GM19099 (cell line): ENCODE results near the gene ATF7IP2.

Source experiments
- POLR2A ChIP-seq: IDR thresholded peaks from 3 replicates; pipeline ENCODE4 v1.6.1; 2011; ENCODE audit warnings: low read depth; ENCODE audit not compliant: insufficient read length; ENCODE audit errors: extremely low read depth

ATF7IP2 gene

GRCh38 chr16:10519929-10520868 lies 134.3 kb downstream of the ATF7IP2 start:
- TF ChIP-seq POLR2A: no peak

GRCh38 chr16:10520869-10521578 lies 135.2 kb downstream of the ATF7IP2 start:
- TF ChIP-seq POLR2A: no peak

- TF ChIP-seq POLR2A: no peak
Measured at GRCh38 chr16:10521681-10522274, 135.9 kb downstream of the ATF7IP2 start.

GRCh38 chr16:10522966-10523365 lies 137.1 kb downstream of the ATF7IP2 start:
- no peak for TF ChIP-seq POLR2A

GRCh38 chr16:10525214-10525825 lies 139.5 kb downstream of the ATF7IP2 start:
- TF ChIP-seq POLR2A: no peak

GRCh38 chr16:10526962-10527361 lies 141.1 kb downstream of the ATF7IP2 start:
- no peak for TF ChIP-seq POLR2A

- no peak for TF ChIP-seq POLR2A
Measured at GRCh38 chr16:10528635-10529034, 142.8 kb downstream of the ATF7IP2 start.

- no peak for TF ChIP-seq POLR2A
Measured at GRCh38 chr16:10529895-10530669, 144.2 kb downstream of the ATF7IP2 start.

- no peak for TF ChIP-seq POLR2A
Measured at GRCh38 chr16:10530685-10531084, 144.8 kb downstream of the ATF7IP2 start.

GRCh38 chr16:10531582-10531981 lies 145.7 kb downstream of the ATF7IP2 start:
- no peak for TF ChIP-seq POLR2A
